Psoas muscle (tissue), 8 donors: Measurements from ENCODE around the gene FALEC. TPM values are rescaled to one million over a fixed set of nuclear protein-coding genes. Genes with fewer than 3 reads are reported as not detected.

Experiments
- ATAC-seq, 4 donors: fragments of 200-7000 bp; cut with Tn5 transposase; one replicate each; pipeline ENCODE4 v1.9.1; 2020; ENCODE audit warnings: moderate library complexity in 3 of 4, mild to moderate bottlenecking in 2 of 4
- DNase-seq, 2 donors: peaks; one replicate each; pipeline ENCODE4 v3.0.0-alpha.2; 2020
- H3K27ac ChIP-seq: fragments of 200-600 bp; one replicate; pipeline ENCODE4 v1.8.0; 2022
- H3K27me3 ChIP-seq, 3 donors: fragments of 200-600 bp in 1 of 3; one replicate each; pipeline versions ENCODE4 v1.6.1 to v1.8.0; 2013 to 2022; ENCODE audit warnings: low read length in 2 of 3, mild to moderate bottlenecking in 2 of 3, moderate library complexity in 1 of 3; ENCODE audit not compliant: insufficient read depth in 3 of 3
- H3K36me3 ChIP-seq, 2 donors: fragments of 200-600 bp in 1 of 2; one replicate each; pipeline versions ENCODE4 v1.6.1 to v1.8.0; 2013 to 2022; ENCODE audit warnings: low read depth in 1 of 2, mild to moderate bottlenecking in 1 of 2, moderate library complexity in 1 of 2; ENCODE audit not compliant: insufficient read depth in 1 of 2
- H3K4me1 ChIP-seq: fragments of 200-600 bp; one replicate; pipeline ENCODE4 v1.8.0; 2022
- H3K4me3 ChIP-seq: fragments of 200-600 bp; one replicate; pipeline ENCODE4 v1.8.0; 2022; ENCODE audit warnings: mild to moderate bottlenecking
- H3K9me3 ChIP-seq: fragments of 200-600 bp; one replicate; pipeline ENCODE4 v1.8.0; 2022
- WGBS, 3 donors: extraction: QIAGEN DNeasy Blood & Tissue Kit; methylation state at CpG; one replicate each; pipeline versions ENCODE4 v1.1.6 to v1.1.7; 2013; 5-methylcytosine and 5-hydroxymethylcytosine counted together
- intact Hi-C, 2 donors: fragments of 100-400 bp; cut with DNase I; formaldehyde crosslinking; loops; one replicate each; pipeline versions ENCODE4 v1.11.0 to v1.14.2; 2022
- polyA plus RNA-seq, 3 donors: library from polyadenylated mRNA; stranded (reverse); fragments of 200-250 nt; gene quantifications; one replicate each; pipeline ENCODE4 v1.2.3, GENCODE V29; 2013
- total RNA-seq, 4 donors: library from RNA; stranded (reverse); fragmentation: NEBNext Ultra II Directional in 2 of 4; extraction: Animal tissue kit (Norgen Biotek cat#: 25700) in 2 of 4; gene quantifications; one replicate each; pipeline versions ENCODE4 v1.2.1 to v1.2.4, GENCODE V29; 2021 to 2023
- TF ChIP-seq, protein P1 (sequence below): fragments of 200-600 bp; IDR thresholded peaks from one replicate; pipeline ENCODE4 v1.8.0; 2022; ENCODE audit warnings: antibody characterized with exemption
- donor health status: healthy with polysubstance abuse.
- donor health status: DM: no; HTN: no; CAD: no; lungs with moderate emphysema.
- donor health status: Bipolar disorder and iron deficiency.
- donor health status: healthy.
- donor health status: DM: yes; HTN: yes; CAD: no.
- donor health status: DM: no; HTN: no; CAD: no.
- donor health status: DM: no; HTN: no; CAD: no.
- donor health status: DM: yes; HTN: yes; CAD: no.

FALEC gene
- total and polyA plus RNA-seq, 7 donors = 0.38 to 1.2 (median 0.39) TPM; not detected in 4

- peaks cover 0 to 24% of the 10 kb centered on the region in 2 donors for H3K36me3 ChIP-seq
- H3K27me3 ChIP-seq = no peaks in the 10 kb centered on the region
- intact Hi-C loops = loop anchor here in 1 of 2 donors (2.0 kb wide), 1 partner anchor 23 kb away; no protein-coding TSS in a partner anchor
- H3K9me3 ChIP-seq = no peaks in the 10 kb centered on the region
- peak in 1 of 2 donors; percentile 23 for DNase-seq
- WGBS, 3 donors = 86 to 93% (median 88%) methylated on average over 17 of the region's 17 CpGs
- ATAC-seq = no peak
- H3K4me1 ChIP-seq = peaks cover 6% of the 10 kb centered on the region
- no peak overlapping the region for H3K4me3 ChIP-seq
- no peak overlapping the region for H3K27ac ChIP-seq
- TF ChIP-seq, protein P1, sequence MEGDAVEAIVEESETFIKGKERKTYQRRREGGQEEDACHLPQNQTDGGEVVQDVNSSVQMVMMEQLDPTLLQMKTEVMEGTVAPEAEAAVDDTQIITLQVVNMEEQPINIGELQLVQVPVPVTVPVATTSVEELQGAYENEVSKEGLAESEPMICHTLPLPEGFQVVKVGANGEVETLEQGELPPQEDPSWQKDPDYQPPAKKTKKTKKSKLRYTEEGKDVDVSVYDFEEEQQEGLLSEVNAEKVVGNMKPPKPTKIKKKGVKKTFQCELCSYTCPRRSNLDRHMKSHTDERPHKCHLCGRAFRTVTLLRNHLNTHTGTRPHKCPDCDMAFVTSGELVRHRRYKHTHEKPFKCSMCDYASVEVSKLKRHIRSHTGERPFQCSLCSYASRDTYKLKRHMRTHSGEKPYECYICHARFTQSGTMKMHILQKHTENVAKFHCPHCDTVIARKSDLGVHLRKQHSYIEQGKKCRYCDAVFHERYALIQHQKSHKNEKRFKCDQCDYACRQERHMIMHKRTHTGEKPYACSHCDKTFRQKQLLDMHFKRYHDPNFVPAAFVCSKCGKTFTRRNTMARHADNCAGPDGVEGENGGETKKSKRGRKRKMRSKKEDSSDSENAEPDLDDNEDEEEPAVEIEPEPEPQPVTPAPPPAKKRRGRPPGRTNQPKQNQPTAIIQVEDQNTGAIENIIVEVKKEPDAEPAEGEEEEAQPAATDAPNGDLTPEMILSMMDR = no peak
Observed at GRCh38 chr1:150511985-150512660, 3.4 kb upstream of the FALEC start.

DNA sequence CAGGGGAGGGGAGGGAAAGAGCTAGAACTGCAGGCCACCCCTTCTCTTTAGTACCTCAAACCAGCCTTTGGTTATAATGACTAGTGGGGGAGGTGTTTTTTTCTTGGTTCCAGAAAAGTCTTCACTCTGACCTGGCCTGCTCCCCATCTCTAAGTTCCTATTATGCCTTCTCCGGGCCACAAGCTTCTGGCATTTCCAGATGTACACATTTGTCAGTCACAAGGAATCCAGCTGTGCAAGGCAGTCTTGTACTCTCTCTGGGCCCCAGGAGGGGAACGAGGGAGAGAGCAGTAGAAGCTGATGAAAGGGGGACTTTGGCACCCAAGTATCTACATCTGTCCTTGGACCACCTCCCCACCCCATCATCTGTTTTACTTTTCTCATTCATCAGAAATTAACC lies 2.7 kb upstream of the FALEC start:
- no peaks in the 10 kb centered on the region for H3K27me3 ChIP-seq
- H3K4me3 ChIP-seq = no peak overlapping the region
- ATAC-seq (no peak), DNase-seq (no peak)
- TF ChIP-seq, protein P1 = no peak
- peaks cover 0 to 19% of the 10 kb centered on the region in 2 donors for H3K36me3 ChIP-seq
- no peak overlapping the region for H3K27ac ChIP-seq
- no peaks in the 10 kb centered on the region for H3K9me3 ChIP-seq
- WGBS, 3 donors = 55 to 78% (median 57%) methylated on average over 2 of the region's 2 CpGs
- intact Hi-C loops = loop anchor here in 1 of 2 donors (2.0 kb wide), 1 partner anchor 24 kb away; no protein-coding TSS in a partner anchor
- peaks cover 6% of the 10 kb centered on the region for H3K4me1 ChIP-seq

- no peaks in the 10 kb centered on the region for H3K9me3 ChIP-seq
- peaks cover 0 to 24% of the 10 kb centered on the region in 2 donors for H3K36me3 ChIP-seq
- H3K4me1 ChIP-seq = peaks cover 6% of the 10 kb centered on the region
- no peak overlapping the region for H3K27ac ChIP-seq
- intact Hi-C loops = loop anchor here in 1 of 2 donors (2.0 kb wide), 1 partner anchor 25 kb away; no protein-coding TSS in a partner anchor
- no peak overlapping the region for H3K4me3 ChIP-seq
- 68 to 78% (median 75%) methylated on average over 7 of the region's 7 CpGs for WGBS, 3 donors
- DNase-seq (peak in 1 of 2 donors; percentile 19), ATAC-seq (no peak)
- no peaks in the 10 kb centered on the region for H3K27me3 ChIP-seq
- TF ChIP-seq, protein P1 = no peak
Observed at GRCh38 chr1:150513351-150513791, 2.2 kb upstream of the FALEC start.

GRCh38 chr1:150514260-150514659 lies 1.3 kb upstream of the FALEC start:
- TF ChIP-seq, protein P1 = no peak
- peak overlapping the region; percentile 94 for H3K27ac ChIP-seq
- peaks cover 0 to 24% of the 10 kb centered on the region in 2 donors for H3K36me3 ChIP-seq
- no peak for ATAC-seq
- H3K4me1 ChIP-seq = peaks cover 6% of the 10 kb centered on the region
- no peaks in the 10 kb centered on the region for H3K27me3 ChIP-seq
- WGBS, 3 donors = 81 to 94% (median 81%) methylated on average over 9 of the region's 9 CpGs
- H3K4me3 ChIP-seq = no peak overlapping the region
- no peaks in the 10 kb centered on the region for H3K9me3 ChIP-seq
- intact Hi-C loops = no loop called here
- DNase-seq = peak in 1 of 2 donors; percentile 13
